PFSK-1 (cell line): ENCODE results near the gene SLC6A9.

Experiments used
- POLR2AphosphoS5 ChIP-seq: IDR thresholded peaks from 2 replicates; pipeline ENCODE4 v1.6.1; 2012; ENCODE audit warnings: low read depth, mild to moderate bottlenecking, control low read depth, low read length, moderate library complexity
- TAF1 ChIP-seq: IDR thresholded peaks from 2 replicates; pipeline ENCODE4 v1.6.1; 2012; ENCODE audit warnings: low read length, control low read depth, borderline replicate concordance; ENCODE audit not compliant: insufficient read depth

DNA sequence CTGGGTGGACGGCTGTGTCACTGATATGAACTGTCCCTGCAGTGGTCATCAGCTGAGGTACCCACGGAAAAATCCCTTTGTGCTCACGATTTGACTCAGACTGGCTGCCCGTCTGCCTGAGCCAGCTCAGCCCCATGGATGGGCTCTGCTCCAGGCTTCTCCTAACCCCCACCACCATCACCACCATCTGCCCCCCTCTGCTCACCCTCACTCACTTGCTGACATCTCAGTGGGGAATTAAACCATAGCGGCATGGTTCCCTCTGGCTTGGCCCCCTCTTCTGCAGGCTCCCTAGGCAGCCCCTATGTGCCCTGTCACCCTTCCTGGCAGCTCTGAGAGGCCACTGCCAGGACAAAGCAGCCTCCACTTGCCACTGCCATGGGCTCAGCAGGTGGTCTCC is 17.3 kb downstream of the SLC6A9 start:
- TF ChIP-seq POLR2AphosphoS5 (no peak), TAF1 (no peak)
